Measurements from ENCODE around the gene SERPINB1. TPM values are rescaled to one million over a fixed set of nuclear protein-coding genes. Genes with fewer than 3 reads are reported as not detected.

Gene SERPINB1
- total RNA-seq, 1 donor from 2014 or later, result 8.2 TPM

GRCh38 chr6:2871953-2872352 lies 30.3 kb upstream of the SERPINB1 start:
- DNase-seq, result no peak

GRCh38 chr6:2871102-2871501 lies 29.4 kb upstream of the SERPINB1 start:
- Mint-ChIP-seq H3K9me3 (ENCODE audit: unreplicated experiment) (no peaks in the 10 kb centered on the region), H3K4me3 (ENCODE audit: unreplicated experiment) (no peak overlapping the region), H3K27me3 (ENCODE audit: unreplicated experiment) (peaks cover 6% of the 10 kb centered on the region), H3K27ac (ENCODE audit: unreplicated experiment) (no peak overlapping the region), H3K36me3 (ENCODE audit: unreplicated experiment) (no peaks in the 10 kb centered on the region), H3K4me1 (ENCODE audit: low read depth, unreplicated experiment) (no peaks in the 10 kb centered on the region)
- DNase-seq, result no peak
- TF ChIP-seq CTCF (IDR thresholded peaks at IDR 0.05; ENCODE audit: partially characterized antibody, unreplicated experiment), result no peak

More at GRCh38 chr6:2871953-2872352, 30.3 kb upstream of the SERPINB1 start:
- H3K4me1 Mint-ChIP-seq (ENCODE audit: low read depth, unreplicated experiment), result peaks cover 6% of the 10 kb centered on the region
- no peak overlapping the region for H3K27ac Mint-ChIP-seq (ENCODE audit: unreplicated experiment)
- no peak overlapping the region for H3K4me3 Mint-ChIP-seq (ENCODE audit: unreplicated experiment)
- peaks cover 4% of the 10 kb centered on the region for H3K9me3 Mint-ChIP-seq (ENCODE audit: unreplicated experiment)
- no peaks in the 10 kb centered on the region for H3K36me3 Mint-ChIP-seq (ENCODE audit: unreplicated experiment)
- H3K27me3 Mint-ChIP-seq (ENCODE audit: unreplicated experiment), result peaks cover 10% of the 10 kb centered on the region
- no peak for TF ChIP-seq CTCF (IDR thresholded peaks at IDR 0.05; ENCODE audit: partially characterized antibody, unreplicated experiment)

DNA sequence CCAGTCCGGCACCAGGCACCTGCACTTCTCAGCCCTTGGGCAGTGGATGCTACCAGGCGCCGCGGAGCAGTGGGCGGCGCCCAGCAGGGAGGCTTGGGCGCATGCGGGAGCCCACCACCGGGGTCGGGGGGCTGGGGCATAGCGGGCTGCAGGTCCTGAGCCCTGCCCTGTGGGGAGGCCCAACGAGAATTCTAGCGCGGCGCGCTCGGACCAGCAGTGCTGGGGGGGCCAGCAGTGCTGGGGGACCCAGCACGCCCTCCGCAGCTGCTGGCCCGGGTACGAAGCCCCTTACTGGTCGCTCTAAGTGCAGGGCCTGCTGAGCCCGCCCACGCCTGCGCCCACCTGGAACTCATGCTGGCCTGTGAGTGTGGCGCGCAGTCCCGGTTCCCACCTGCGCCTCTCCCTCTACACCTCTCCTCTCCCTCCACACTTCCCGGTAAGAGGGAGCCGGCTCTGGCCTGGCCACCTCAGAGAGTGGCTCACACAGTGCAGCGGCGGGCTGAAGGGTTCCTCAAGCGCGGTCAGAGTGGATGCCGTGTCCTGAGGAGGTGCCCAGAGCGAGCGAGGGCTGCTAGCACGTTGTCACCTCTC lies 28.5 kb upstream of the SERPINB1 start:
- Mint-ChIP-seq H3K9me3 (ENCODE audit: unreplicated experiment) (no peaks in the 10 kb centered on the region), H3K27ac (ENCODE audit: unreplicated experiment) (no peak overlapping the region), H3K27me3 (ENCODE audit: unreplicated experiment) (peaks cover 6% of the 10 kb centered on the region), H3K36me3 (ENCODE audit: unreplicated experiment) (no peaks in the 10 kb centered on the region), H3K4me1 (ENCODE audit: low read depth, unreplicated experiment) (no peaks in the 10 kb centered on the region), H3K4me3 (ENCODE audit: unreplicated experiment) (no peak overlapping the region)
- TF ChIP-seq CTCF (IDR thresholded peaks at IDR 0.05; ENCODE audit: partially characterized antibody, unreplicated experiment), result no peak
- DNase-seq, result no peak

DNA sequence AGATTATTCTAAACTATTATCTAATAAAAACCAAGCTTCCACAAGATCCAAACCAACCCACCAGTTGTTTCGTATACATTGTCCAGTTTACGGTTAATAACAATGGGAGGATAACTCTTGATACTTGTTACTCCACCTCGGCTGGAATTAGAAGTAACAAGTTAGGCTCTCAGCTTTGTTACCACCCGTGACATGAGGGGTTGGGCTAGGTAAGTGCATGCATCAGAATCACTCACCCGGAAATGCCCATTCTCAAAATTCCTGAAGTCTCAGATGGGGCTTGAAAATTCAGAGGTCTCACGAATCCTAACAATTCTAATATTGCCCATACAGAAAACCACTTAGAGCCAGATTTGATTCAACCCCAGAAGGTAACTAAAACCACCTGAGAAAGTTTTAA lies 27.0 kb upstream of the SERPINB1 start:
- TF ChIP-seq CTCF (IDR thresholded peaks at IDR 0.05; ENCODE audit: partially characterized antibody, unreplicated experiment), result no peak
- Mint-ChIP-seq H3K27ac (ENCODE audit: unreplicated experiment) (no peak overlapping the region), H3K9me3 (ENCODE audit: unreplicated experiment) (no peaks in the 10 kb centered on the region), H3K27me3 (ENCODE audit: unreplicated experiment) (peaks cover 4% of the 10 kb centered on the region), H3K36me3 (ENCODE audit: unreplicated experiment) (no peaks in the 10 kb centered on the region), H3K4me3 (ENCODE audit: unreplicated experiment) (no peak overlapping the region), H3K4me1 (ENCODE audit: low read depth, unreplicated experiment) (peaks cover under 1% of the 10 kb centered on the region)
- no peak for DNase-seq

- no peak for TF ChIP-seq CTCF (IDR thresholded peaks at IDR 0.05; ENCODE audit: partially characterized antibody, unreplicated experiment)
- Mint-ChIP-seq H3K9me3 (ENCODE audit: unreplicated experiment) (no peaks in the 10 kb centered on the region), H3K4me3 (ENCODE audit: unreplicated experiment) (no peak overlapping the region), H3K27me3 (ENCODE audit: unreplicated experiment) (peaks cover 7% of the 10 kb centered on the region), H3K4me1 (ENCODE audit: low read depth, unreplicated experiment) (peaks cover 2% of the 10 kb centered on the region), H3K27ac (ENCODE audit: unreplicated experiment) (no peak overlapping the region), H3K36me3 (ENCODE audit: unreplicated experiment) (peaks cover under 1% of the 10 kb centered on the region)
- DNase-seq, result no peak
Observed at GRCh38 chr6:2866171-2866846, 24.6 kb upstream of the SERPINB1 start.
